Measurements from ENCODE around the gene RGMA.

The RGMA gene

GRCh38 chr15:93088981-93089726, at the start of gene RGMA:
Gene RGMA (minus strand): TSS chr15:93089211. CDS start chr15:93088932, 279 bp downstream.
- no peak within 1 kb of the TSS for H3K27ac ChIP-seq
- TF ChIP-seq ZFX (IDR thresholded peaks at IDR 0.05; ENCODE audit: borderline replicate concordance): no peak
- TF ChIP-seq, protein P1, sequence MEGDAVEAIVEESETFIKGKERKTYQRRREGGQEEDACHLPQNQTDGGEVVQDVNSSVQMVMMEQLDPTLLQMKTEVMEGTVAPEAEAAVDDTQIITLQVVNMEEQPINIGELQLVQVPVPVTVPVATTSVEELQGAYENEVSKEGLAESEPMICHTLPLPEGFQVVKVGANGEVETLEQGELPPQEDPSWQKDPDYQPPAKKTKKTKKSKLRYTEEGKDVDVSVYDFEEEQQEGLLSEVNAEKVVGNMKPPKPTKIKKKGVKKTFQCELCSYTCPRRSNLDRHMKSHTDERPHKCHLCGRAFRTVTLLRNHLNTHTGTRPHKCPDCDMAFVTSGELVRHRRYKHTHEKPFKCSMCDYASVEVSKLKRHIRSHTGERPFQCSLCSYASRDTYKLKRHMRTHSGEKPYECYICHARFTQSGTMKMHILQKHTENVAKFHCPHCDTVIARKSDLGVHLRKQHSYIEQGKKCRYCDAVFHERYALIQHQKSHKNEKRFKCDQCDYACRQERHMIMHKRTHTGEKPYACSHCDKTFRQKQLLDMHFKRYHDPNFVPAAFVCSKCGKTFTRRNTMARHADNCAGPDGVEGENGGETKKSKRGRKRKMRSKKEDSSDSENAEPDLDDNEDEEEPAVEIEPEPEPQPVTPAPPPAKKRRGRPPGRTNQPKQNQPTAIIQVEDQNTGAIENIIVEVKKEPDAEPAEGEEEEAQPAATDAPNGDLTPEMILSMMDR (IDR thresholded peaks at IDR 0.05): no peak

- TF ChIP-seq, protein P1 (IDR thresholded peaks at IDR 0.05): no peak
- no peak for TF ChIP-seq ZFX (IDR thresholded peaks at IDR 0.05; ENCODE audit: borderline replicate concordance)
- H3K27ac ChIP-seq: no peak overlapping the region
Measured at GRCh38 chr15:93136606-93137005, 47.6 kb upstream of the RGMA start.

GRCh38 chr15:93135997-93136397, 47.0 kb upstream of the RGMA start:
- TF ChIP-seq ZFX (IDR thresholded peaks at IDR 0.05; ENCODE audit: borderline replicate concordance): no peak
- TF ChIP-seq, protein P1 (IDR thresholded peaks at IDR 0.05): no peak
- H3K27ac ChIP-seq: no peak overlapping the region

GRCh38 chr15:93135459-93135858, 46.4 kb upstream of the RGMA start:
- TF ChIP-seq ZFX (IDR thresholded peaks at IDR 0.05; ENCODE audit: borderline replicate concordance): no peak
- TF ChIP-seq, protein P1 (IDR thresholded peaks at IDR 0.05): no peak
- no peak overlapping the region for H3K27ac ChIP-seq

- H3K27ac ChIP-seq: no peak overlapping the region
- TF ChIP-seq, protein P1 (IDR thresholded peaks at IDR 0.05): no peak
- TF ChIP-seq ZFX (IDR thresholded peaks at IDR 0.05; ENCODE audit: borderline replicate concordance): no peak
Measured at GRCh38 chr15:93131485-93132095, 42.6 kb upstream of the RGMA start.

DNA sequence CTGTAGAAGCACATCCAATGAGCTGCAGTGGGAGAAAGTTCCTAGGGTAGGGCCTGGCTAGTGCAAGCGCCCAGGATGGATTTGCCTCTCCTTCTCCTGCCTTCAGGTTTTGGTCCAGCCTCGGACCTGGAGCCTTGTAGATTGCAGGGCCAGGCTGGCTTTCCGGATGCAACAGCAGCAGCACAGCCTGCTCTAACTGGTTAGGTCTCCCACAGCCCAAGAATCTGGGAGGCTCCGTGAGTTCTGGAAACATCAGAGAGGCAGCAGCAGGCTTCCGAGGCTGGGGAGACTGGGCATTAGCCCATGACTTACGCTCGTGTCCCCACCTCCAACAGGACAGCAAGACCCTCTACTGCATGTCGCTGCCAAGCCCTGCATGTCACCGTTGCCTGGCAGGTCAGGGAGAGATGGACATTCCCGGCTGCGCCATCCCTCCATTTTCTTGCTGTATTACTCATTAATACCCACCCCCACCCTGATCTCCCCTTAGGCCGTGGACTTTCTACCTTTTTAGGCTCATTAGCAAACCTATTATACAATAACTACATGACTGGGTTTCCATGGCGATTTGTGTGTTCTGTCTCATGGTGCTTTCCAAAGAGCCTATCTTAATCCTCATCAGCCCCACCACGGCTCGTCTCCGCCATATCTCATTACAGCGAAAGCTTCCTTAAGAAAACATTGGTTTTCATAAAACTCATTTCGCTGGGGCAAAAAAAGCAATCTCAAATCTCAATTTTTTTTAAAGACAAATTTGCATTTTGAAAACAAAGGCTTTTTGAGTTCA, 40.9 kb upstream of the RGMA start:
- no peak for TF ChIP-seq ZFX (IDR thresholded peaks at IDR 0.05; ENCODE audit: borderline replicate concordance)
- TF ChIP-seq, protein P1 (IDR thresholded peaks at IDR 0.05): no peak
- H3K27ac ChIP-seq: no peak overlapping the region
